Measurements from ENCODE around the gene MACROD1.
"Not testable (repeated sequence)": the region's sequence is repeated elsewhere in the genome, so short reads cannot be mapped to it uniquely, and the experiment has no call there.

The MACROD1 gene

DNA sequence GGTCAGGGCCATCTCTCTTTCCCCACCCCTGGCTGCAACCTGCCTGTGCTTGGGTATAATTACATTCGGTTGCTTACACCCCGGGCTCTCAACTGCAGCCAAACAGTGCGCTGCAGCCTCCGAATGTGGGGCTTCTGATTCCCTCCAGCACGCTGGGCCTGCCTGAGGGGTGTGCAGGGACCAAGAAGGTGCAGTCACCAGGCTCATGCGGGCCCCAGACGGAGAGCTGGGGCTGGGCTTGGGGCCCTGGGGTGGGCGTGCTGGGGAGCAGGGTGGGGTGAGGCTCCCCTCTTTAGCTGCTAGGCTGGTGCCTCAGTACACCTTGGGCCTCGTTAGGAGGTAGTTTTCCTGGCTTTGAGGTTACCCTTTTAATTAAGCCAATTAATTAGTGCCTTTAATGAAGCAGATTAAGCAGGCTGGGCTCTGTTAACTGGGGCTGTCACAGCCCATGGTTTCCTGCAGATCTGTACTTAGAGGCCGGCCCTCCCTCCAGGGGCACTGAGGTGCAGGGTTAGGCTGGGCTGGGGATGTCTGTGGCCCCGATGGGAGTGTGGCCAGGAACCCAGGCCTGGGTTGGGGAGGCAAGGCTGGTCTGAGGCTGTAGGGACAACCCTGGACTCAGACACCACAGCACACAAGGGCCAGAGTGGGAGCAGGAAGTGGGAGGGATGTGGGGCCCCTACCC lies 112.8 kb downstream of the MACROD1 start:
- no peak for DNase-seq

DNA sequence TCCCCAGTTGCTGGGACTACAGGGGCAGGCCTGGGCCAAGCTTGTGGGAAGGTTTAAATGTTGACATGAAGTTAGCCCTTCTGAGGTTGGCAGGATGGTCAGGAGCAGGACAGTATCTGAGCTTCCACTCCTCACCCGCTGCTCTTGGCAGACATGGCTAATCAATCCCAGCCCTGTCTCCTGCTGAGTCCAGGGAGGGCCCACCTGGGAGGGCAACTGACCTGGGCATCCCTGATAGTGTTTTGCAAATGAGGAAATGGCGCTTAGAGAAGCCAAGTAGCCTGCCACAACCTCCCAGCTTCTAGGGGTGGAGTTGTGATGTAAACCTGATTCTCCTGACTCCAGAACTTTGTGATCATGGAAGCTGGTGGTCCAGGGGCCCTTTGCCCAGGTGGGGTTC lies 113.5 kb downstream of the MACROD1 start:
- DNase-seq, result no peak

DNA sequence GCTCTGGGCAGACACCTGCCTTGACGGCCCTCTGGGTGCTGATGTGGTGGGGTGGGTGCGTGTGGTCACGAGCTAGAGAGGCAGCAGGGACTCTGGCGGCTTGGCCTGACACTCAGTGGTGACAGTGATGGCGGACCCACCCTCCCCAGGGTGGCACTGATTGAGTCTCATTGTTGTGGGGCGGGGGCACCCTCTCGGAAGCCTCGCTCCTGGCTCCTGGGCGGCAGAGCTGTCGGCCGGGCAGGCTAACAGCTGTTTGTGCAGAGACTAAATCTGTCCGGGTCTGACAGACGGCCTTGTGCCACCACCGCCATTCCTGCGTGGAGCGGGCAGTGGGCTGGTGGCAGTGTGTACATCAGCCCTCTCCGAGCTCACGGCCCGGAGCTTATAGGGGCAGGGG lies 114.6 kb downstream of the MACROD1 start:
- no peak for DNase-seq

DNA sequence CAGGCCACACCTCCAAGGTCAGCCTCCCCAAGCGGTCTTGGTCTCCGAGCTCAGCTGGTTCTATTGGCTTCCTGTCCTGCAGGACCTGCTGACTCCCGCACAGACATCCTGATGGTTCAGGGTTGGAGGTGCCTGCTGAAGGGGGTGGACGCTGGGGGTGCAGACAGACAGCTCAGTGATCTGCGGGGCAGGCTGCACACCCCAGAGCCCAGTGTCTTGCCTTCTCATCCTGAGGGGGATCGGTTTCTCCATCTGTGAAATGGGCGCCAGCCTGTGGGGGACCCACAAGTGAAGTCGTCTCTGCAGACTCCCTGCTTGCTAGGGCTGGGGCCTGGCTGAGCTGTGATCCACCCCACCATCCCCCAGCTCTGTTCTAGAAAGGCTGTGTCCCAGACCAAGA lies 116.4 kb downstream of the MACROD1 start:
- DNase-seq, result no peak

DNA sequence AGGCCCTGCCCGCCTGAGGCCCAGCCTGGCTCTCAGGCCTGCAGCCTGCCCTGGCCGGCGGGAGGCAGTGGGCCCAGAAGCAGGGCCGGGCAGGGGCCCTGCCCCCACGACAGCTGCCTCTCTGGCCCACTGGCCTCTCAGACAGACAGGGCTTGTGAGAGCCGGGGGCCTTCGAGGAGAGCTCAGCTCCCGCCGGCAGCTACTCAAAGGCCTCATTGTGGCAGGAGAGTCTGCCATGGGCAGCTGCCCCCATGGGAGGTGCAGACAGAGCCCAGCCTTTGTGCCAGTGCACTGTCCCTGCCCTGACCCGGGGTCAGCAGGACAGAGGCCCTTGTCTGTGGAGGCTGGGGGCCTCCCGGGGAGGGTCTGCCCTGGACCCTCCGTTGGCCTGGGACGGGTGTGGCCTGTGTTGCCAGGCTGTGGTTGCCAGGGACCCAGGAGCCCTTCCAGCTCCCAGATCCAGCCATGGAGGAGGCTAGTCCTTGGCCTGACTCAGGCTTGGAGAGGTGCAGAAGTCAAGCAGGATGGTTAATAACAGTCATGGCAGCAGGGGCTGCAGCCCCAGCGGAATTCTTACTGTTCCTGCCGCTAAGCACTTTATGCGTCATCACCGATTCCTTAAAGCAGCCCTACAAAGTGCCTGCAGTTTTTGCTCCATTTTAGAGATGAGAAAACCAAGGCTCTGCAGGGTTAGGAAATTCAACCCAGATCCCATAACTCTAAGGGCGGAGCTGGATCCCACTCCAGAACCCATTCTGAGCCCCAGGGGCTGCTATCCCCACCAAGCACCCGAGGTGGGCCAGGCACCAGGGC lies 117.7 kb downstream of the MACROD1 start:
- peak; percentile 85 for DNase-seq

DNA sequence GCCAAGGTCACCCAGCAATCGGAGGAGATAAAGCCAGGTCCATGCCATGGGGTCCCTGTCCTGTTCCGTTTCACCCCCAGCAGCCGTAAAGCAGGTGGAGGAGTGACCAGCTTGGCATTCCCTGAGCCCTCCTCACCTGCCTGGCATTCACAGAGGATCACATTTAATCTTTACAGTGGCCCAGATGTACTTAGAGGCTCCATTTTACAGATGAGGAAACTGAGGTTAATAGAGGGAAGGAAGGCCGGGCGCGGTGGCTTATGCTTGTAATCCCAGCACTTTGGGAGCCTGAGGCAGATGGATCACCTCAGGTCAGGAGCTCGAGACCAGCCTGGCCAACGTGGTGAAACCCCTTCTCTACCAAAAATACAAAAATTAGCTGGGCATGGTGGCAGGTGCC lies 118.5 kb downstream of the MACROD1 start:
- DNase-seq, result not testable (repeated sequence)

DNA sequence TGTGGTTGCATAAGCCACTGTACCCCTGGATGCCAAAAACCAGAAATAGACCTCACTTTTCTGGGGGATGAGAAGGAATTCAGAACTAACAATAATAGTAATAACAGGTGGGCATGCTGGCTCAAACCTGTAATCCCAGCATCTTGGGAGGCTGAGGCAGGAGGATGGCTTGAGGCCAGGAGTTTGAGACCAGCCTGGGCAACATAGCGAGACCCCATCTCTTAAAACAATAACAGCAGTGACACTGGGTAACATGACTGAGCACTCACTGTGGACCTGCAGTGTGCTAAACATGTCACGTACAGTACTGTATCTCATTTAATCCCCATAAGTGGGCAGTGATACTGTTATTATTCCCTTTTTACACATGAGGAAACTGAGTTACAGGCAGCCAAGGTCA lies 120.2 kb downstream of the MACROD1 start:
- DNase-seq, result no peak

DNA sequence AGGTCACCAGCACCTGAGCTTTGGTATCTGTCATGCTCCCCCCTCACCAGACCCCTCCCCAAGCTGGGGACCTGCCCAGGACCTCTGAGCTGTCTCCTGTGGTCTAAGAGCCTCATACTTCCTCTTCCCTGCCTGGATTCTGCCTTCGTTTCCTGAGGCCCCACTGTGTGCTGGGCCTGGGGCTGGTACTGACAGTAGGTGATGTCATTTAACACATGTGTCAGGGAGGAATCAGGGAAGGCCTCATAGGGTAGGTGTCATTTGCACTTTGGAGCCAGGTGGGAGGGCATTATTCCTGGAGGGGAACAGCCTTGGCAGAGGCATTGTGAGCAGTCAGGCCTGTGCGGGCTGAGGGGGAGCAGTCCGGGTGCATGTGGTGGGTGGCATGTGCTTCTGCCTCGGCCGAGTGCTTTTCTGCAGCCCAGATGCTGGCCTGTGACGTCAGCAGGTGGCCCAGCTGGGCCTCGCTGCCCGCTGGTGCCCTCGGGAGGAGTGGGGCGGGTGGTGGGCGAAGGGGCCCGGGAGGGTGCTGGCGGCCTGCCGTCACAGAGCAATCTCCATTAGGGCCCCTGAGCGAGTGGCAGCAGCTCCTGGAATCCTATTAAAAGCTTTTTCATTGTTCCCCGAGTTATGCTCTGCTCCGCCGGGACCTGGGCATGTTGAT lies 121.1 kb downstream of the MACROD1 start:
- DNase-seq, result no peak

DNA sequence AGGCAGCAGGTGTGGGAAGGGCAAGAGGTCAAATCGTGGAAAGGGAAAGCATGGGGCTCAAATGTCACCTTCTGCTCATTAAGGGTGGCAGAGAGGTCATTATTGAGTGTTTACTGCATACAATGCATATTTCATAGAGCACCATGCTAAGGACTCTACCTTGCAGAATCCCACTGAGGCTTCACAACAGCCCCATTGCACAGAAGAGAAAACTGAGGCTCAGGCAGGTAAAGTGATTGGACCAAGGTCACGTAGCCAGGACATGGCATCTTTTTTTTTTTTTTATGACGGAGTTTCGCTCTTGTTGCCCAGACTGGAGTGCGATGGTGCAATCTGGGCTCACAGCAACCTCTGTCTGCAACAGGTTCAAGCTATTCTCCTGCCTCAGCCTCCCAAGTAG lies 122.4 kb downstream of the MACROD1 start:
- DNase-seq, result no peak

DNA sequence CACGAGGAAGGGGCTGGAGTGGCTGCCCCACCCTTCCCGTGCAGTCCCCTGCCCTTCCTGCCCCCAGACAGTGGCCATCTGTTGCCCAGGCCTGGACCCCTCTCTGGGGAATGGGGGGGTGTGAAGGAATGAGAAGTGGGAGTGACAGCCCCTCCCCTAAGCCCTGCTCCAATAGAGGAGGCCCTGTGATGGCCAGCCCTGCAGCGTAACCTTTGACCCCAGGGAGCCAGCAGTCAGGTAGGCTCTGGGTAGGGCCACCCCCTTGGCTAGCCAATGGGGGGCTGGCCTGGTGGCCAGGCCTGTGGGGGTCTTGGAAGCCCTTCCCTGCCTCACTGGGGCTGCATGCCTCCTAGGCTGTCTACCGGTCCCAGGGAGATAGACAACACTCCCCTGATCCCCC lies 123.6 kb downstream of the MACROD1 start:
- no peak for DNase-seq

DNA sequence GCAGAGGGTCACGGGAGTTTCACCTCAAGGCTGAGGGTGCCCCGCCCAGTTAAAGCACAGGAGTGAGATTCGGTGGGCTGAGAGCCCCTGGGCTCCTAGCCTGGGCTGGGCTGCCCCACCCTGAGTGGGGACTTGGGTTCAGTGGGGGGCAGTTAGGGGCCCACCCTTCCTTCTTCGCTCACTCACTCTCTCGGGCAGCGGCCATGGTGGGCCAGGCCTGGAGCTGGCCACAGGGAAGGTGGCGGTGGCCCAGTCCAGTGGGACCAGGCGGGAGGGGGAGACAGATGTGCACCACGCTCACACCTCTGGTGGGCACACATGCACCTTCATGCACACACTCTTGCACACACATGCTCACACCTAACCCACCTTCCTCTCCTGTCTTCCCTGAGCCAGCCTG lies 124.1 kb downstream of the MACROD1 start:
- no peak for DNase-seq

DNA sequence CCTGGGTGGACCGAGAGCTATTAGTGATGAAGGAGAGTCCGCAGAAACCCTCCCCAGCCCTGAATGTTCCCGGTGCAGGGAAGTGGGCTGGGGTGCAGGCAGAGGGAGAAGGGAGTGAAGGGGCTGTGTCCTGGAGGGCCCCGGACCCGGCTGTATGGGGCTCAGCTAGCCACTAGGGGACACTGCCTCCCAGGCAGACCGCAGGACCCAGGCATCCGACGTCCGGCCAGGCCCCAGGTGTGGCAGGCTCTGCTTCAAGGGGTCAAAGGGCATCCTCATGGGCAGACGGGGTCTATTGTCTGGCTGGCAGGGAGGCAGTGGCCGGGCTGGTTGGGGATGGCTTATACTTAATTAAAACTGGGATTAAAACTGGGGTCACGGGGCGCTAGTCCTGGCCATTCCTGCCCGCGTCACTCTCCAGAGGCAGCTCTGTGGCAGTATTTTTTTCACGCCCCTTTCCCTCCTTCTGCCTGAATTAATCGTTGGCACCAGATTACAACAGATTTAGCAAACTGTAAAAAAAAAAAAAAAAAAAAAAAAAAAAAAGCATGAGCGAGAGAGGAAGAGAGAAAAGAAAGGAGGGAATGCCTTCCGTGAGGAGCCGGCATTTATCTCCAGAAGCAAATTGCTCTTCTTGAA lies 125.1 kb downstream of the MACROD1 start:
- no peak for DNase-seq

DNA sequence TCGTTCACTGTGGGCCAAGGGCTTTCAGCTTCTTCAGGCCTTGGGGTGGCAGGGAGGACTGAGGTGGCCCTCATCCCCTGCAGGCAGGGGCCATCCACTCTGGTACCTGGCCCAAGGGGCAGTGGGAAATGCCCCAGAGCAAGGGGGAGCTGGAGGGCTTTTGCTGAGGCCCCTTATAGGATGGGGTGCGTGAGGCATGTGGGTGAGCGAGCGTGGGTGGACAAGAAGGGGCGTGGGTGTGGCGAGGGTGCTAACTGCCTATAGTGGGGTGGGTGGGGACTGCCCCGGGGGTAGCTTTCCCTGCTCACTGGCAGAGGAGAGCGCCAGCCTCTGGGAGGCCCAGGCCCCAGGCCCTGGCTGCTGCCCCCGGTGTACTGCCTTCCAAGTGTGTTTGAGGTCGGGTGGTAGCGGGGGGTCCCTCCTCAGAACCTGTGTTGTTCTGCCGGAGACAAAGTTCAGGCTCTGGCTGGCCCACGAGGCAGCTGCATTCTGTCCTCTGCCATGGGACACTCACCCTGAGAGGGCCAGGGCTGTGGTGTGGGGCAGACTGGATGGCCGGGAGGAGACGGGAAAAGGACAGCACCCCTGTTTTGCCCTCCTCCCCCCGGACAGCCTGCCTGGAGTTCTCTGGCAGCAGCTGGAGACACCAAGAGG lies 126.8 kb downstream of the MACROD1 start:
- DNase-seq, result no peak

DNA sequence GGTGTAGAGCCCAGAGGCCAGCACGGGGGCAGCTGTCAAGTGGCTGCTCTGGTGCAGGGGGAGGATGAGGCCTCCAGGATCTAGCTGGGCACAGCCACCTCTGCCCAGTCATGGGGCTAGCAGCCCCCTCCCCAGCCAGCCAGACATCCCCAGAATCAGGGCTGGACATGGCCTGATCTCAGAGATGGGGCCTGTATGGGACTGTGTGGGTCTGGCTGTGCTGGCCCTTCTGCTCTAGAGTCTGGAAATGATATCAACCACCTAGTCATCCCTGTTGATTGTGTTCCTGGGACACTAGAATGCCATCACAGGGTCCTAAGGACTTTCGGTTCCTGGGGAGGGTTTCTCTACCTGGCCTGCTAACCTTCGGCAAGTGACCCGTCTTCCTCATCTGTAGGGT lies 127.4 kb downstream of the MACROD1 start:
- DNase-seq, result no peak

DNA sequence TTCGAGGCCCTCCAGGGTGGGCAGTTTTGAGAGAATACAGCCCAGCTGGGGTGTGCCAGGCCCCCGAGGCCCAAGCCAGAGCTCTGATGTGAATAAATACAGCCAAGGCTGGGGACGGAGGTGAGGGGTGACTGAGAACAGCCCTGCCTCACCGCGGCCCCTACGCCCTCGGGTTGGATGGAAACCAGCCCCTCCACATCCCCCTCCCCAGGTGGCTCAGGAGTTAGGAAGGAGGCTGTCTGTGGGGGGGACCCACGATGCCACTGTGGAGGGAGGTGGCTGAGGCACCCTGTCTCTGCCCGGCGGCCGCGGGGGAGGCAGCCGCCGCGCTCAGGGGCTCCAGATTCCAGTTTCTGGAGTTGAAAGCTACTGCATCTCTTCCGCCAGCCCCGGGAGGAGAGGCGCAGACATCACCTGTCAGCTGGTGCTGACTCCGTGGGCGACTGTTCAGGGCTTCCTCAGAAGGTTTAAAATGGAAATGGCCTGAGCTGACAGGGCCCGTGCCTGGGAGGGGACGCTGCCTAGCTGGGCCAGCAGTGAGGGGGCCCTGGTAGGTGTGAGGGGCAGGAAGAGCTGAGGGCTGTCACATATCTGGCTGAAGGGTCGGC lies 128.8 kb downstream of the MACROD1 start:
- no peak for DNase-seq

DNA sequence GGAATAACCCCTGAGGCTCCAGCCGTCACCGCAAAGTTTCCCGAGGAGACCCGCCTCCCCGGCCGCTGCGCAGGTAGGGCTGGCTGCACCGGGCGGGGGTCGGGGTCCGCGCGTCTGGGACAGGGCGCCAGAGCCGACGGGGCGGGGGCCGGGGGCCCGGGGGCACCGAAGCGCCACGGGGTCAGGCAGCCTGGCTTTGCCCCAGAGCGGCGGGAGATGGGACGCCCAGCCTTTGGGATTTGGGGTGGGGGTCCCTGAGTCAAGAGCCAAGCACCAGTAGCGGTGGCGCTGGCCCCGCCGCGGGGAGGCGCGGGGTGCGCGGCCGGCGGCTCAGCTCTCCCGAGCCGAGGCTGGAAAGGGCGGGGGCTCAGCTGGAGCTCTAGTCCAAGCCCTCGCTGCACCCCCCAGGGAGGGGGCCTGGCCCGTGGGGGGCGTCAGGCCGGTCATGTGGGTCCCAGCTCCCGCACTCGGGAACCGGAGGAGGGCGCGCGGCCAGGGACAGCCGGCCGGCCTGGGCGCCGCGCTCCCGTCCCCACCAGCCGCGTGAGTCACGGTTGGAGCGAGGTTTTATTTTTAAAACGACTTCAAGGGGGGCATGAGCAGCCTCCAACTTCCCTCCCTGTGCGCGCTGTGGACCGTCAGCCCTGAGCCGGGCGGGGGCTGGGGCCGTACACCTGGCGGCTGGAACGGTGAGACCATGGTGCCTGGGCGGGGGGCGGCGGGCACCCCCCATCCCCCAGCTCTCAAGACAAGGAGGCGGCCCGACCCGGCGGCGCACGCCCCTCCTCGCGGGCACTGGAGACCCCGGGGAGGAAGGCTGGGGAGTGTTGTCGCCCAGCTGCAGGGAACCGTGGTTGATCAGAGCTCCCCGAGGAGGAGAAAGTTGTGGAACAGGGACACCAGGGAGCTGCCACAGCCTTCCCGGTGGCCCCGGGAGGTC lies 129.6 kb downstream of the MACROD1 start:
- DNase-seq, result peak; percentile 65

DNA sequence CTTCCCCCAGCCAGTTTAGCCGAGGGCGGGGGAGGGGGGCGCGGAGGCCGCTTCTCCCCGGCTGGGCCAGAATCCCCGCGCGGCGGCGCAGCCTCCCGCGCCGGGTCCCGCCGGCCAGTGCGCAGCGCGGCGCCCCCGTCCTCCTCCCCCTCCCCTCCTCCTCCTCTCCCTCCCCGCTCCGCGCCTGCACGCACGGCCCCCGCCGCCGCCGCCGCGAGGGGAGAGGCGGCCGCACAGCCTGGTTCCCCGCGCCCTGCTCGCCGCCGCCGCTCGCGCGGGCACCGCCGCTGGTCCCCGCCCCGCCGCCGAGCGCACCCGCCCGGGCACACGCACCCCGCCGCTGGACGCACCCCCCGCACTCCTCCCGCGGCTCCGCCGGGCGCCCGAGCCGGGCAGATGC lies 130.3 kb downstream of the MACROD1 start, which contains the start of gene FLRT1:
FLRT1 (plus strand) TSS at position 356 of the 400 bp plus-strand sequence. CDS start 80,337 bp downstream, outside the sequence.
- no peak for DNase-seq

DNA sequence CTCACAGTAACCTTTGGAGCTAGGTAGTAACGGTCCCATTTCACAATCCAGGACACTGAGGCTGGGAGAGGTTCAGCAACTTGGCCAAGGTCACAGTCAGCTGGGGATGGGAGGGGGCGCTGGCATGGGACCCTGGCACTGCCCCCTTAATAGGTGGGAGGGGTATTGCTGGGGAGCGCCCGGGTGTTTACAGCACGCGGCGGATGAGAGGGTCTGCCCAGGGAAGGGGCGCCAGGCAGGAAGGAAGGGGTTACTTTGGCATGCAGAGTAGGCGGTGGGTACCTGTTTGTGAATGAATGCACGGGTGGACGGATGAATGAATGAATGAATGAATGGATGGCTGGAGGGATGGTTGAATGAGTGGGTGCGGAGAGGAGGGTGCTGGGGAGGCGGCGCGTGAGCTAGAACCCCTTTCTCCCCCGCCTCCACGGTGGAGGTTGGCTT lies 130.8 kb downstream of the MACROD1 start:
- DNase-seq, result no peak

DNA sequence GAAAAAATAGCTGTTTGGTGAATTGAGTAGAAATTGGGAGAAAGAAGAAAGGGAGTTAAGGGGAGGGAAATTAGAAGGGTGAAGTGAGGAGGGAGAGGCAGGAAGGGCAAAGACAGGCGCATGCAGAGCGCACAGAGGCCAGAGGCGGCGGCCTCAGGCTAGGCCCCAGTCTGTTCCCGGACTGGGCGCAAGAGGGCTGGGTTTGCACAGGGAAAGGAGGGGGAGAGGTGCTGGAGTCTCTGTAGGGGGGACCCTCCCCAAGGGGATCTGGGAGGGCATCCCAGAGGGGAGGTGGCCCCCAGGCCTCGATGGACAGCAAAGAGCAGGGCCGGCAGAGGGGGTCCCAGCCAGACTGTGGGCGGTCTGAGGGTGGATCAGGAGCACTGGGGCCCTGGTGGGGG lies 131.5 kb downstream of the MACROD1 start:
- DNase-seq, result no peak

DNA sequence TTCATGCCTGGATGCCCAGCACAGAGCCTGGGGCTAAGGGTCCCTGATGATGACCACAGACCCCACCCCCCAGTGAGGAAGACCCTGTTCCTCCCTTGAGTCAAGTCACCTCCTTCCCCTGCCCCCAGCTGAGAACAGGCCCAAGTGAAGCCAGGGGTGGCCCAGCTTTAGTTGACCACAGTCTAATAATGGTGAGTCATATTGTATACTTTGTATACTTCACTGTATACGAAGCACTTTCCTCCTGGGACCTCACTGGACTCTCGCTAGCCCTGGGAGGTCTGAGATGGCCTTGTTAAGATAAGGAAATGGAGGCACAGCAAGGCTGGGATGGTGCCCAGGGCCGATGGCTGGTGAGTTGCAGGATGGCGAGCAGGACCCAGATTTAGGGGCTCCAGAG lies 133.9 kb downstream of the MACROD1 start:
- no peak for DNase-seq

DNA sequence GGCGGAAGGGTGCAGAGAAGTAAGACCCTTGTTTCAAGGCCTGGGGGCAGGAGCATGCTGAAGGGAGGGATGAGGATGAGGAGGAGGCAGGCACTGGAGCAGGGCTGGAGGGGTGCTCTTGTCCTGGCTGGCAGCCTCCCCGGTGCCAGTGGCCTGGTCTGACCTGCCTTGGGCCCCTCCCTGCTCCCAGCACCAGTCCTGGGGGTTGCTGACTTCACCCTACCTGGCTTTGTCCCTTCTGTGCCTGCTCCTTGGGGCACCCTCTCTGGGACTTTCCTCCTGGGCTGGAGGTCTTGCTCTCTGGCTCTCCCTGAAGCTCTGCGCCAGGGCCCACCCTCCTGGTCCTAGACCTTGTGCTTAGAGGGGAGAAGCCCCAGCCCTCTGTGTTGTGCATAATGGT lies 134.9 kb downstream of the MACROD1 start:
- no peak for DNase-seq
